T-helper 2 cell treated with Interferon-gamma antibody and Interleukin-4, amounts not matched to agents 100 ng/mL and 5 ng/mL, for 36 hours (primary cell): ENCODE measurements around the gene TAGAP. TPM values are rescaled to one million over a fixed set of nuclear protein-coding genes. Genes with fewer than 3 reads are reported as not detected.
"Not testable (repeated sequence)": the region's sequence is repeated elsewhere in the genome, so short reads cannot be mapped to it uniquely, and the experiment has no call there.

ENCODE experiments used
- intact Hi-C: fragments of 100-400 bp; cut with micrococcal nuclease; formaldehyde crosslinking; loops from one replicate; pipeline ENCODE4 v1.15.1; 2023
- total RNA-seq: library from RNA; stranded (reverse); gene quantifications from 2 replicates; pipeline ENCODE4 v1.2.3, GENCODE V29; 2022

Gene TAGAP
- total RNA-seq, 1 donor from 2014 or later = 51.2 TPM

GRCh38 chr6:159017757-159018559 is 26.8 kb downstream of the TAGAP start:
- intact Hi-C loops = loop anchor here (1.0 to 2.0 kb wide), 2 partner anchors 21 to 45 kb away; no protein-coding TSS in a partner anchor

DNA sequence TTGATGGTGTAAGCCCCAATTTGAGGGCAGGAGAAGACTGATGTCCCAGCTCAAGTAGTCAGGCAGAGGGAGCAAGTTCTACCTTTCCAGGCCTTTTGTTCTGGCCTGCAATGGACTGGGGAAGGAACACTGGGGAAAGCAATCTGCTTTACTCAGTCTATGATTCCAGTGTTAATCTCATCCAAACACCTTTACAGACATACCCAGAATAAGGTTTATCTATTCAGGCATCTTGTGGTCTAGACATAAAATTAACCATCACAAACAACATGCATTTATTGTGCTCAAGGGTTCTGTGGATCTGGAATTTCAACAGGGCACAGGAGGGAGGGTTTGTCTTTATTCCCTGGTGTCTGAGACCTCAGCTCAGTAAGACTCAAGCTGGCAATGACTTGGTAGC is 30.4 kb downstream of the TAGAP start:
- intact Hi-C loops = no loop called here

GRCh38 chr6:159013229-159013628 is 31.6 kb downstream of the TAGAP start:
- intact Hi-C loops = no loop called here

GRCh38 chr6:159012201-159012600 is 32.6 kb downstream of the TAGAP start:
- intact Hi-C loops = no loop called here

GRCh38 chr6:159010037-159010612 is 34.7 kb downstream of the TAGAP start:
- intact Hi-C loops = not testable (repeated sequence)

- intact Hi-C loops = loop anchor here (1.0 kb wide), 3 partner anchors 31 to 126 kb away; no protein-coding TSS in a partner anchor
These were observed 36.0 kb downstream of the TAGAP start for GRCh38 chr6:159008656-159009288.

DNA sequence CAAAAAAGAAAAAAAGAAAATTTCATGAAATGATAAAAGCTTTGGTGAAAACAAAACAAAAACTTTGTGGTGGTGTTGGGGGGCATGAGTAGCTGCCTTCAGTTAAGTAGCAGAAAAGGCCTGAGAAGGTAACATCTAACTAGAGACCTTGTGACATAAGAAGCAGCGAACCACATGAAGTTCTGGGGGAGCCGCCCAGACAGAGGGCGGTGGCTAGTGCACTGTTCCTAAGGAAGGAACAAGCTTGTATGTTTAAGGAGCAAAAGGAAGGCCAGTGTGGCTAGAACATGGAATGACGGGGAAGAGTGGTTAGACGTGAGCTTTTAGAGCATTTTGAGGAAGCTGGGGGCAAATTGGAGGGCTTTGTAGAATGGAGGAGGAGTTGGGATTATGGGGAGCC is 37.3 kb downstream of the TAGAP start:
- intact Hi-C loops = no loop called here

- intact Hi-C loops = no loop called here
These were observed 39.4 kb downstream of the TAGAP start for GRCh38 chr6:159005436-159005835.

- intact Hi-C loops = no loop called here
These were observed 40.2 kb downstream of the TAGAP start for GRCh38 chr6:159004592-159004991.

DNA sequence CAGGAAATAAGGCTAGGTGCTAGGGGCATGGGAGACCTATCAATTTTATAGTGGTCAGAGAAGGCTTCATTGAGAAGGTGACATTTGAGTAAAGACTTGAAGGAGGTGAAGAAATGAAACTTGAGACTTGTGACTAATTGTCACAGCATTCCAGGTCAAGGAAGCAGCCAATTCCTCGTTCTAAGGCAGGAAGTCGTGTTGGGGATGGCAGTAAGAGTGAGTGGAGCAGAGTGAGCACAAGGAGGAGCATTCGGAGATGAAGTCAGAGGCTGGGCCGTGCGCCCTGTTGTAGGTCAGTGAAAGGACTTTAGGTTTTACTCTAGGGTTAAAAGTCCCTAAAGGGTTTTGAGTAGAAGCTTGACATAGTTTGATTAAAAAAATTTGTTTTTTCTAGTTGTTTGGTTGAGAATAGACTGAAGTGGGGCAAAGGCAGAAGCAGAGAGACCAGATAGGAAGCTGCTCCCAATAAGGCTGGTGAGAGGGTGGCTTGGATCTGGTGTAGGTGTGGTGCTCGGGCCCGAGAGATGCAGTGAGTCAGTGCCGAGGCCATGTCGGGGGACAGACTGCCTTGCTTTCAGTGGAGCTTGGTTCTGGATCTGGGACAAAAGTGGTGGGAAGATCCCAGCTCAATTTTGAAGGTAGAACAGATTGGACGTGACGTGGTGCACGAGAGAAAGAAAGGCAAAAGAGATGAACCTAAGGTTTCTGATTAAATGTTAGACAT is 42.2 kb downstream of the TAGAP start:
- intact Hi-C loops = no loop called here

DNA sequence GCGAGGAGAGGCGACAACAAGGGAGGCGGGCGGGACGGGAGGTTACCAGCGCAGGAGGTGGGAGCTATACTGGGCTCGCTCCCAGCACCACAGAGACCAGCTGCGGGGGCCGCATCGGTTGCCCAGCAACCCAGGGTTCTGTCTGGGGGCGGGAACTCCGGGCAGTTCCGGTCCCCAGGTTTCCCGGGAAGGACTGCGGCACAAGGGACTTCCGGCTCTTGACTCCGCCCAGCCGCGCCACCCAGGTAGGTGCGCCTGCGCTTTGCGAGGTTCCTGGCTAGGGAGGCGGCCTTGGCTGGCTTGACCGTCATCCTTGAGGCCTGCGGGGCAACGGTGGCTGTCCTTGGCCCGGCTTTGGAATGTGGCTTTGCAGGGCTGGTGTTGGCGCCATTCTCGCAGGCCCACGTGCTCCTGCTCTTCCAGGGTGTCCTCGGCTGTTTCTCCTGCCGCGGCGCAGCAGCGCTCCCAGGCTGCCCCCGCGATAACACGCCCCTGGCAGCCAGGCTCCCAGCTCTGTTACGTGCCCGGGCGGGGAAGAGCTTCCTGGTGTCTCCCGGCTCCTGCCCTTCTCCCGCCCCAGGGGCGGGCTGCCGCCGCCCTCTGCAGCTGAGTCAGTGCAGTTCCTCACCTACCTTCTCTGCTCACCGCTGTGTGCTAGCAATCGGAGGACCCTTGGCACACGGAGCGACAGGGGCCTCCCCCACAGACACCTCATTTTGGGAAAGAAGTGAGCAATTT is 45.0 kb downstream of the TAGAP start, which contains the start of gene RSPH3:
Gene RSPH3, minus strand, starts transcription at position 537 of the 738 bp plus-strand sequence. CDS start 652 bp downstream, outside the sequence.
- intact Hi-C loops = loop anchor here (1.0 kb wide), 2 partner anchors 42 to 789 kb away; partner anchors contain the start of gene TCP1

DNA sequence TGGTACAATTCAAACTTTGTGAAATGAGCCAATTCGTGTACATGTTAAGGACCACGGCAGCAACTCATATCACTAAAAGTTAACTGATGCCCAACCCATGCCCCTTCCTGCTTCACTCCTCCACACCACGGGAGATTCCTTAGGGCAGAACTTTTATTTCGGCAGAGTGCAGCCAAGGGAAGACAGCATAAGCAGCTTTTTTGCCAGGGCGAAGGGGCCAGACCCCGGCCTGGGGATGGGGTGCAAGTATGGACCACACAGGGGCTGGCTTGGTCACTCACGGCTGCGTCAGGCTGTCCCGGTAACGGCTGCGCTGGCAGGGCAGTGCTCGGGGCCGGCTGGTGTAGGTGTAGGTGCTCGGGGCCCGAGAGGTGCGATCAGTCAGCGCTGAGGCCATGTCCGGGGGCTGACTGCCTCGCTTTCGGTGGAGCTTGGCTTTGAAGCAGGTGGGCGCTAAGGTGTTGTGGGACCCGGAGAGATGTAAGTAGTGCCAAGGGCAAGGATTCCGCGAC is 45.6 kb downstream of the TAGAP start:
- intact Hi-C loops = loop anchor here (1.0 kb wide), 2 partner anchors 43 to 790 kb away; partner anchors contain the start of gene TCP1

GRCh38 chr6:158996856-158997255 is 47.9 kb downstream of the TAGAP start:
- intact Hi-C loops = no loop called here

- intact Hi-C loops = no loop called here
These were observed 51.2 kb downstream of the TAGAP start for GRCh38 chr6:158993639-158994038.

DNA sequence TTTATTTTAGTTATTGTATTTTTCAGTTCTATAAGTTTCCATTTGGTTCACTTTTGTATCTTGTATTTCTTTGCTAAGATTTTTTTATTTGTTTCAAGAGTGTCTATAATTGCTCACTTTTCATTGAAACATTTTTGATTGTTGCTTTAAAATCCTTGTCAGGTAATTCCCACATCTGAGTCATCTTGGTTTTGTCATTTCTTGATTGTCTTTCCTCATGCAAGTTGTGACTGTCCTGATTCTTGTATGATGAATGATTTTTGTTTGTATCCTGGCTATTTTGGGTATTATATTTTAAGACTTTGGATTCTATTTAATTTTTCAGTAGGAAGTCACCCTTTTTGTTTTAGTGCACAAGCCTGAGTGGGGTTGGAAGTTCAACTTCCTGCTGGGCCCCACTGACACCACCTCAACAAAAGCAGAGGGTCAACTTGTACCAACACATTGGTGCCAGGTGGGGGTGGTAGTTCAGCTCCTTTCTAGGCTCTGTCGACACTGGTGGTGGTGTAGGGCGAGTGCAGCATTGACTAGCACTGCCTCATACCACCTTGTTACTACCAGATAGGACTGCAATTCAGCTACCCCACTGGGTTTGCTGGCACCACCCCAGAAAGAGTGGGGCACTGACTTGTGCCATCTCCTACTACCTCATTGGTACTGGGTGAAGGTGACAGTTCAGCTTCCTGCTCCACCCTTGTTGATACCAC is 53.6 kb downstream of the TAGAP start:
- intact Hi-C loops = no loop called here

GRCh38 chr6:158989711-158990110 is 55.1 kb downstream of the TAGAP start:
- intact Hi-C loops = not testable (repeated sequence)

DNA sequence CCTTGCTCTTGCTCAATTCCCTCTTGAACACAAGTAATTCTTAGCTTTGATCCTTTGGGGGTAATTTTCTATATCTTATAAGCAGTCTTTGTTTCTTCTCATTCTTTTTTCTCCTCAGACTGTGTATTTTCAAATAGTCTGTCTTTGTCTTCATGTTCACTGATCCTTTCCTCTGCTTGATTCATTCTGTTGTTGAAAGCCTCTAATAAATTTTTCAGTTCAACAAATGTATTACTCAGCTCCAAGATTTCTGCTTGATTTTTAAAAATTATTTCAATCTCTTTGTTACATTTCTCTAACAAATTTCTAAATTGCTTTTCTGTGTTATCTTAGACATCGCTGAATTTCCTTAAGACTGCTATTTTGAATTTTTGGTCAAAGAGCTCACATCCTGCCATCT is 56.3 kb downstream of the TAGAP start:
- intact Hi-C loops = no loop called here

DNA sequence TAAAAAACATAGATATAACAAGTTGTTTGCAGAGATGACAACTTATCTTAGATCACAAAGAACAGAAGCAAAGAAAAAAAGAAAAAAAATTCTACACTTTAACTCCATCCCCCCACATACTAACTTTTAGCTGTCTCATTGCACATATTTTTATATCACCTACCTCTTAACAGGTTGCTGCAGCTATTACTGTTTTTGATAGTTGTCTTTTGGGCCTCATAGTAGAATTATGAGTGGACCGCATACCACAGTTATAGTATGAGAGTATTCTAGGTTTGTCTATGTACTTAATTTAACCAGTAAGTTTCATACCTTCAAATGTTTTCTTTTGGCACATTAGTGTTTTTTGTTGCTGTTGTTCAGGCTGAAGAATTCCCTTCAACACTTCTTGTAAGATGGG is 57.1 kb downstream of the TAGAP start:
- intact Hi-C loops = no loop called here
